H1 (cell line): Measurements from ENCODE around the gene POP7. TPM values are rescaled to one million over a fixed set of nuclear protein-coding genes. Genes with fewer than 3 reads are reported as not detected.

Source experiments
- GABPA ChIP-seq: IDR thresholded peaks from 2 replicates; pipeline ENCODE4 v1.6.1; 2011; ENCODE audit warnings: mild to moderate bottlenecking, low read length, moderate library complexity, borderline replicate concordance; ENCODE audit not compliant: insufficient read depth
- GTF2F1 ChIP-seq: IDR thresholded peaks from 2 replicates; pipeline ENCODE4 v1.6.1; 2012; ENCODE audit warnings: low read depth, low read length, improper control_type of control experiment, borderline replicate concordance
- HDAC2 ChIP-seq, 2 experiments: fragments of 300-600 bp in 1 of 2; sonication (generic) in 1 of 2; IDR thresholded peaks; 2 replicates each; pipeline ENCODE4 v1.6.1; 2011 to 2012; ENCODE audit warnings: low read depth in 2 of 2, low read length in 2 of 2, mild to moderate bottlenecking in 2 of 2, moderate library complexity in 2 of 2, borderline replicate concordance in 1 of 2, inconsistent platforms in 1 of 2
- POLR2A ChIP-seq, 2 experiments: IDR thresholded peaks; 1 replicate in 1 of 2; 2 replicates in 1 of 2; pipeline ENCODE4 v1.6.1; 2011; ENCODE audit warnings: low read depth in 2 of 2, low read length in 2 of 2, mild to moderate bottlenecking in 2 of 2; ENCODE audit errors: control extremely low read depth in 1 of 2
- SIN3A ChIP-seq, 2 experiments: IDR thresholded peaks in 1 of 2; conservative IDR thresholded peaks in 1 of 2; 2 replicates each; pipeline ENCODE4 v1.6.1; 2011 to 2012; ENCODE audit warnings: low read length in 2 of 2, improper control_type of control experiment in 1 of 2, low read depth in 1 of 2, mild to moderate bottlenecking in 1 of 2
- SP4 ChIP-seq: IDR thresholded peaks from 2 replicates; pipeline ENCODE4 v1.6.1; 2012; ENCODE audit warnings: low read length, inconsistent platforms
- TAF1 ChIP-seq: IDR thresholded peaks from 2 replicates; pipeline ENCODE4 v1.6.1; 2011; ENCODE audit warnings: mild to moderate bottlenecking, low read depth, low read length
- TBP ChIP-seq: IDR thresholded peaks from 2 replicates; pipeline ENCODE4 v1.6.1; 2011; ENCODE audit warnings: low read depth, low read length, improper control_type of control experiment
- TCF12 ChIP-seq: IDR thresholded peaks from 2 replicates; pipeline ENCODE4 v1.6.1; 2011; ENCODE audit warnings: low read depth, mild to moderate bottlenecking, low read length
- YY1 ChIP-seq: IDR thresholded peaks from 2 replicates; pipeline ENCODE4 v1.6.1; 2011; ENCODE audit warnings: low read depth, mild to moderate bottlenecking, low read length
- polyA plus RNA-seq, 7 experiments: library from polyadenylated mRNA; depleted of rRNA in 3 of 7; stranded (reverse) in 5 of 7; unstranded in 2 of 7; fragments of >200 nt in 5 of 7; fragments of 200-250 nt in 2 of 7; gene quantifications; 1 replicate in 5 of 7; 2 replicates in 1 of 7; 4 replicates in 1 of 7; pipeline versions ENCODE4 v1.2.1 to v1.2.3, GENCODE V29; 2011 to 2013; ENCODE audit warnings: missing spikeins in 2 of 7, mixed read lengths in 2 of 7
- total RNA-seq: library from RNA; stranded (reverse); fragmentation: NEBNext Ultra II Directional; extraction: Animal tissue kit (Norgen Biotek cat#: 25700); gene quantifications from 2 replicates; pipeline ENCODE4 v1.2.1, GENCODE V29; 2021
- TF ChIP-seq, protein P1 (sequence below): IDR thresholded peaks from 2 replicates; pipeline ENCODE4 v1.6.1; 2012; ENCODE audit warnings: low read length, inconsistent platforms

Gene POP7
- total and polyA plus RNA-seq, 2 of the 8 experiments (the other 6 are each of a cell fraction or from before 2014, with no cell fraction given) = 92.5 to 135 TPM

DNA sequence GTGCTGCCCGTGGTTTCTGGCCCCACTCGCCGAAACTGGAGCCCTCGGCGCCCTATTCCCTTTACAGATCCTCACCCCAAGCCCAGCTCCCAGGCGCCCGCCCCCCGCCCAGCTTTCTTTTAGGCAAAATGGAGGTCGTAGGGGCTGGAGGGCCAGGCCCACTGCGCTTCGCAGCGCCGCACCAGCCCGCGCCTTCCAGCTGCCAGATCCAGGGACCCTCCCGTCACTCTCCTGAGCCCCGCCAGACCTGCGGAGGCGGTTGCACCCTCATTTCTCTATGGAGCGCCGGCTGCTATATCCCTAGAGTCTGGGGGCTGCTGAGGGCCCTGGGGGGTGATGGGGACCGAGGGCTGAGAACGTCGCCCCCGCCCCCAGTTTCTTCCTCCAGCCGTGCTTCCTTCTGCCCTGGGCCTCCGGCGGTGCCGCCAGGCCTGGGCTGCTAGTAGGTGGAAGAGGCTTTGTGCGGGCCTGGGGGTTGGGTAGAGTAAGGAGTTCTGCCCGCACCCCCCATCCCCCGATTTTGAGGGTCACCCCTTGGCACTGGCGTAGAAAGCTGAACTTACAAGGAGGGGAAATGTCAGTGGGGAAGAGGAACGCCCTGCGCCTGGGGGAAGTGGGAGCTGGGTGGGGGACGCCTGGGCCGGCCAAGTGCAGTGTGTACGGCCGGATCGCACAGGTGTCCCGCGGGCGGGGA is 31.4 kb upstream of the POP7 start (continued):
- TF ChIP-seq TBP = no peak
- no peak for TF ChIP-seq GTF2F1
- TF ChIP-seq HDAC2 (IDR thresholded peaks at IDR 0.05; ENCODE audit: borderline replicate concordance in 1 of 2, low read depth in 2 of 2, low read length in 2 of 2) = 0 out of 4 replicates have a peak, but pooled peaks of 1 of the 2 experiments have one; percentile 40
- TF ChIP-seq YY1 = 0 out of 2 replicates have a peak, but pooled peaks have one; percentile 32
- no peak for TF ChIP-seq TAF1
- no peak for TF ChIP-seq TCF12
- TF ChIP-seq SIN3A (conservative IDR thresholded peaks at IDR 0.05 in 1 of 2, IDR thresholded peaks at IDR 0.05 in 1 of 2; ENCODE audit: low read depth in 1 of 2, low read length in 2 of 2) = peak in 1 of 2 experiments; percentile 27; a peak in 1 of 4 replicates
- no peak for TF ChIP-seq GABPA
- TF ChIP-seq SP4 = no peak
- TF ChIP-seq POLR2A (IDR thresholded peaks at IDR 0.05; ENCODE audit: control extremely low read depth in 1 of 2, low read depth in 2 of 2, low read length in 2 of 2) = no peak
- TF ChIP-seq, protein P1, sequence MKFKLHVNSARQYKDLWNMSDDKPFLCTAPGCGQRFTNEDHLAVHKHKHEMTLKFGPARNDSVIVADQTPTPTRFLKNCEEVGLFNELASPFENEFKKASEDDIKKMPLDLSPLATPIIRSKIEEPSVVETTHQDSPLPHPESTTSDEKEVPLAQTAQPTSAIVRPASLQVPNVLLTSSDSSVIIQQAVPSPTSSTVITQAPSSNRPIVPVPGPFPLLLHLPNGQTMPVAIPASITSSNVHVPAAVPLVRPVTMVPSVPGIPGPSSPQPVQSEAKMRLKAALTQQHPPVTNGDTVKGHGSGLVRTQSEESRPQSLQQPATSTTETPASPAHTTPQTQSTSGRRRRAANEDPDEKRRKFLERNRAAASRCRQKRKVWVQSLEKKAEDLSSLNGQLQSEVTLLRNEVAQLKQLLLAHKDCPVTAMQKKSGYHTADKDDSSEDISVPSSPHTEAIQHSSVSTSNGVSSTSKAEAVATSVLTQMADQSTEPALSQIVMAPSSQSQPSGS = no peak
